Fibroblast of upper back skin (primary cell): ENCODE measurements around the gene HMGCS2.
"Not testable (repeated sequence)": the region's sequence is repeated elsewhere in the genome, so short reads cannot be mapped to it uniquely, and the experiment has no call there.

Source experiments
- DNase-seq: peaks from one replicate; pipeline ENCODE4 v3.0.0-alpha.2; 2013

The HMGCS2 gene

DNA sequence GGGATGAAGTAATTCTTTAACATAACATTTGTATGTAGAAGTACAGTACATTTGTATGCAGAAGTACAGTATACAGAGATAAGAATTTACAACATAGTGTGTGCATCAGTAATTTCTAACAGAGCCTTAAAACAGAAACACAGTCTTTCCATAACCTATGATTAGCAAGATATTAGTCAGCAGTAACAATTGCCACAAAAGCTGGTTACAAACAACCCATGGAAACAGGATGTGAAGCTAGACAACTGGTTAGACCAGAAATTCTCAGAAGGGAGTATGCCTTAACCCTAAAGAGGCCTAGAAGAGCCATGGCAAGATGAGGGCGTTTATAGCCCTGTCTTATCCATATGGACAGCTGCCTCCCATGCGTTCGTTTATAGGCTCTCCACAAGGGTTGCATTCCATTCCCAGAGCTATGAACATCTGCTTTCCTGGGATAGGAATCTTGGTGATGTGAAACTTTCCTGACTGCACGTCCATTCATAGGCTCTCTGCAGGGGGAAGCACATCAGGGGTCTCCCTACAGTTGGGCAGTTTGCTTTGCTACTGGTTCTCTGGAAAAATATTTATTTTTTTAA lies 17.9 kb upstream of the HMGCS2 start:
- DNase-seq: not testable (repeated sequence)

DNA sequence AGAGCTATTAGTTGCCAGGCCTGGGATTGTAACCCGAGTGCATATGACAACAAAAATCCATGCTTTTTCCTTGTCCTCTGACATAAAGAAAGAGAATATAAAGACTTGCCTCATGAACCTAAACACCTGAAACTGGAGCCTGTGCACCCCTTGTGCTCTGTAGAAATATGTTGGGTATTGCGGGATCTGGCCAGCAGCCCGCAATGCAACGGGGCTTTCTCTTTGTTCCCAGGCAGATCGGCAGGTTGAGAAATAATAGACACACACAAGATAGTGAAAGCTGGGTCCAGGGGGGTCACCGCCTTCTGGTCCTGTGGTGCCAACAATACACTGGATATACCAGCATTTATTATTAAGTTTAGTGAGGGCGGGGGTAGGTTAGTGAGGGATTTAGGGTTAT lies 17.3 kb upstream of the HMGCS2 start:
- not testable (repeated sequence) for DNase-seq

DNA sequence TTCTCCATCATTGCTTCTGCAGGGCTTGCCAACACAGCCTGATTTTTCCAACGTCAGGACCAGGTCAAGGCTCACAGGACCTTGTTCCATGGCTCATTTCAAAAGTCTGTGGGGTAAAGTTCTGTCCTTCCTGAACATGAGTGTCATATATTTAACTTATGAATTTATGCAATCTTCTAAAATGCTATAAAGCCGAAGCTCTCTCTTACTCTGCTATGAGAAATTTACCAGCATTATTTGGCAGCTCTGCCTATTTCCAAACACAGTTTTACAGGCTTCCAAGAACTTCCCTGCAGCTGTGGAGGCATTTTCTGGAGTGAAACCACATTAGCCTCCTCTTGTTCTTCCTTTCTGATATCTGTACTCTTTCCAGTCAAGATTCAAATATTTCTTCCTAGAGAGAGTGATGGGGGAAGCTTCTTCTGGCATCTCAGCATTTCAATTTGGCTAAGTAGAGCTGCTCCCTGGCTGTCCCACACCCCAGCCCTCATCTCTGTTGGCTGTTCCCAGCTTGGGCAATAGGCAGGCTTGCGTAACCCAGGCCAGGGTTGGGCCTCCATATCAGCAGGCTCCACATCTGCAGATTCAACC lies 15.6 kb upstream of the HMGCS2 start:
- DNase-seq: peak; percentile 41

DNA sequence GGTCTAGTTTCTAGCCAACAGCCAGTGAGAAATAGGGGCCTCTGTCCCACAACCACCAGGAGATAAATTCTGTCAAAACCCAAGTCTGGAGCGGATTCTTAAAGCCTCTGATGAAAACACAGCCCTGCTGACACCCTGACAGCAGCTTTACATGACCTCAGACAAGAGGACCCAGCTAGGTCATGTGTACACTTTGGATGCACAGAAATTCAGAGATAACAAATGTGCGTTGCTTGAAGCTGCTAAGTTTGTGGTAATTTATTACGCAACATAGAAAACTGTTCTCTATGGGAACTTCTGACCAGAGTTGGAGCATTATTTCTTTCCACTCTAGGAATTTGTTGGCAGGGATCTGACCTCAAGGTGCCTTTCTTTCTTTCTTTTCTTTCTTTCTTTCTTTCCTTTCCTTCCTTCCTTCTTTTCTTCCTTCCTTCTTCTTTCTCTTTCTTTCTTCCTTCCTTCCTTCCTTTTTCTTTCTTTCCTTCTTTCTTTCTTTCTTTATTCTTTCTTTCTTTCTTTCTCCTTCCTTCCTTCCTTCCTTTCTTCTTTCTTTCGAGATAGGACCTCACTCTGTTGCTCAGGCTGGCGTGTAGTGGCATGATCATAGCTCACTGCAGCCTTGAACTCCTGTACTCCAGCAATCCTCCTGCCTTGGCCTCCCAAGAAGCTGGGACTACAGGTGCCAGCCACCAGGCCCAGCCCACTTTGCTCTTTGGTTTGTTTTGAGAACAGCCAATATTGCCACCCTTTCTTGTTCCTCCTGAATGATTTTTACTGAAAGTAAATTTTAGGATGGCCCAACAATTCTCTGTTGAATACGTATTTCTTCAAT lies 14.9 kb upstream of the HMGCS2 start:
- peak; percentile 38 for DNase-seq

DNA sequence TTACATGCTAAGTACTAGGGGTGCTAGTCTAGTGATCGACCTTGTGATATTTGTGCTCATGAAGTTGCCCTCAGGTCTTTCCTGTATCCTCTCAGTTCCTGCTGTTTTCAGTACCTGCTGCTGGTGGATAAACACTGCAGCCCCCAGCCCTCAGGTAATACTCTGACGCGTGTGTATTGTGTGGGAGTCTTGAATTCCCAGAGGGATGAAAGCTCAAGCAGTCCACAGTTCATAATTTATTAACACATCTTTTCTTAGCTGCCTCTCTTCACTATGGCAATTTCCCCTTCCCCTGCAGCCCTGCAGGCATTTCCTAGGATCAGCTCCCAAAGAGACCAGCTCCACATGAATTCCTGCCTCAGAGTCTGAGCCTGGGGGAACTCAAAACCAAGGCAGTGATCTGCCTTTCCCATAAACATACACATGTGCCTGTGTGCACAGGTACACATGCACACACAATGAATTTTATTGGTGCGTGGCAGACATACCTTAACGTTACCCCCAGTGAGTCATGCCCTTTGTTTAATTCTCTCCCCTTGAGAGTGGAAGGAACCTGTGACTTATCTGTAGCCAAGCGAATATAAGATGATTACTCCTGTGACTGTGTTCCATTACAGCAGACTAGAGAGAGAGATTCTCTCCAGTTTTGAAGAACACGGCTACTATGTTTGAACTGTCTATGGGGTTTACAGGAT lies 14.1 kb upstream of the HMGCS2 start:
- no peak for DNase-seq

DNA sequence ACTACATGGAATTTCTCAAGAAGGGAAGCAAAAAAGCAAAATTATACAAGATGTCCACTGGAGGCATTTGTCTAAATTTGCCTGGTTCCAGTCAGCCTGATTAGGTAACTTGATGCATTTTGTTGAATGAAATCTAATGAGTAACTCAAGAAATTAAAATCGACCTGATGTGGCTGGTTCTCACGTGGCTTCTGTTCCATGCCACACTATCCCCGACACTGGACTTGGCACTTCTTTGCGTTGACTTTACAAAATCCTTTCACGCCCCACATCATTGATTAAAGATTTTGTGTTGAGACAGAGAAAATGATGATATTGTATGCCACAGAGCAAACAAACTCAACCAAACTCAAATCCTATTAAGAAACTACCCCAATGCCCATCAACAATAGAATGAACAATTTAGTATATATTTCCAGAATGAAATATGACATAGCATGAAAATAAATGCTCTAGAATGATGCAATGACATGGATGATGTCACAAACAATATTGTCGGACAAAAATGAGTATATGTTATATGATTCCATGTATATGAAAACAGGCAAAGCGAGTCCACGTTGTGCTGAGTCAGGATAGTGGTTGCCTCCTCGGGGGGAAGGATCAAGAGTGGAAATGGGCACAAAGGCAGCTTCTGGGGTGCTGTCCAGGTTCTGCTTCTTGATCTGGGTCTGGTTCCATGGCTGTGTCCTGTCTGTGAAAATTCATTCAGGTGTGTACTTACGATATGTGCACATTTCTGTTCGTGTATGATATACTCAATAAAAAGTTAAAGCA lies 12.9 kb upstream of the HMGCS2 start:
- no peak for DNase-seq

DNA sequence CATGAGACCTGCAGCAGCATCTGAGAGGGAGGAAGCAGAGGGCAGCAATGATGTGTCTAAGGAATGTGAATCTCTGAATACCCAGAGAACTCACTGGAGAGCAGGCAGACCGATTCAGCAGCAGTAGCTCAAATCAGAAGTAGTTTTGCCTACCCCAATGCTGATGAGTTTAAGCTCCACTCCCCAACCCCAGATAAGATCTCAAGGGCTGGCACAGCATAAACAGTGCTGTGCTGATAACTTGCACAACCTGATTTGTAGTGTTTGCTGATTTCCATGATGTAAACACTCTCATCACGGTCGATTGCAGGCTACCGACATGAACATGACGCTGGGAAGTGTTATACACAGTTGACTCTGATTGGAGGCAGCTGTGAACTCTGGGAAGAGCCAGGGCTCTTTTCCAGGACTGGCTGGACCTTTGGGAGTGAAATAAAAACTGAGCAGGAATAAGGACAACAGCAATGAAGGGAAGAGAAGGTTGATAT lies 11.2 kb upstream of the HMGCS2 start:
- DNase-seq: no peak

DNA sequence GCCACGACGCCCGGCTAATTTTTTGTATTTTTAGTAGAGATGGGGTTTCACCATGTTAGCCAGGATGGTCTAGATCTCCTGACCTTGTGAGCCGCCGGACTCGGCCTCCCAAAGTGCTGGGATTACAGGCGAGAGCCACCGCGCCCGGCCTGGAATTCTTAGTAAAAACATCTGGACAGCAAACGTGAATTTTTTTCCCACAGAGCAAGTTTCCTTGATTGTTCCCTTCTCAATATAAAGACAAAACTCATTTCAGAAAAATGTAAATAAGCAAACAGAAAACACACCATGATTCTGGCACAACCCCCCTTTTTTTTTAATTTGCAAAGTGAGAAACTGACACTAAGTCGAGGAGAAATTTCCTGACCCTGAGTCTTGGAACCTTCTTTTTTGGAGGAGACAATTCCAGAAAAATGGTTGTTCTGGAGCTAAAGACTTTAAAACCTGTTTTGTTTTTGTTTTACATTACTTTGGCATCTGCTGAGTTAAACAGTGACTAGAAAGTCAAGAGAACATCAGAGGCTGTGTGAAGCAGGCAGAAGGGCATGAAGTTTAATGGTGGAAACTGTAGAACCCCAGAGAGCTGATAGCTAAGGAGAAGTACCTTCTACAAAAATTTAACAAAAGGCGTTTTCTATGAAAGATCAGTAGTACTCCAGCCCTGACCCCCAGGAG lies 10.3 kb upstream of the HMGCS2 start:
- no peak for DNase-seq

DNA sequence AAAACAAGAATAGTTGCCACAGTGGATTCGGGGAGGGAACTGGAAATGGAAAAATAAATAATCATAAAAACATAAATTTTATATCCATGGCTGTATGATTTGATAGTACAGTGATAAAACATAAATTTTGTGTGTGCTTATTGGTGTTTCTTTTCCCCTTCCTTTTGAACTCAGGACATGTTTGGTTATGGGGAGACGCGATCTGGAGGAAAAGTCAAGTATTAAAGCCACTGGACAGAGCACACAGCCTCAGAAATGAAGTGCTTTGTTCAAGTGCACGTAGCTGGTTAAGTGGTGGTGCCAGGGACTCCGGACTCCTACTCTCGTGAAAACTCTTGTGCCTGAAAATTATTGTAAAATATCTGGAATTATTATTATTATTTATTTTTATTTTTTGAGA lies 9.7 kb upstream of the HMGCS2 start:
- DNase-seq: no peak

DNA sequence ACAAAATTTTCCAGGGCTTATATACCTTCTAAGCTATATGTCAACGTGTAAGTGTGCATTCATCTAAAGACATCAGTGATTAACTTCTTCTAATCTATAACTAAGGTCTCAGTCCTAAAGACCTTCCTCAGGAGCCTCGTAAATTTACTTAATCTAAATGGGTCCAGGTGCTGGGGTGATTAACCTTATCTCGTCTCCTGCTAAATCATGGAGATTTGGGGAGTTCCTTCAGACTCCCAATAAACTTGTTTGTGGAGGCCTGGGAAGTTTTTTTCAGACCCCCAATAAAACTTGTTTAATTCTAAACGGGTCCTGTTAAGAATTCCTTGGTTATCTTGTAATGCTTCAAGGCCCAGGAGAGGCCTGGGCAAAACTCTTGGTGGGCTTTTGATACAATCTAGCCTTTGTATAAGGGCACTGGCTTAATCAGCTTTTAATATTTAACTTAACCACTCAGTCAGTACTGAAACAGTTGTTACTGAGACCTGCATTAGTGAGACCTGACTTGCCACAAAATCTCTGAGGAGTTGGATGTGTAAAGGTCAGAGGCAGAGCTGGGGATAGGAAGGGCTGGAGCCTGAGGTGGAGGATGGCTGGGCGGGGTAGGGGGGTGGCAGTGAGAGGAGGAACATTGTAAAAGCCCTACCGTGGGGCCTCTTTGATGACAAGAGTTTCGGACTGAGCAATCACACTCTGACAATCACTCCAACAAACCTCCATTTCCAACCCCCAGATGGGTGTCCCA lies 6.2 kb upstream of the HMGCS2 start:
- no peak for DNase-seq

DNA sequence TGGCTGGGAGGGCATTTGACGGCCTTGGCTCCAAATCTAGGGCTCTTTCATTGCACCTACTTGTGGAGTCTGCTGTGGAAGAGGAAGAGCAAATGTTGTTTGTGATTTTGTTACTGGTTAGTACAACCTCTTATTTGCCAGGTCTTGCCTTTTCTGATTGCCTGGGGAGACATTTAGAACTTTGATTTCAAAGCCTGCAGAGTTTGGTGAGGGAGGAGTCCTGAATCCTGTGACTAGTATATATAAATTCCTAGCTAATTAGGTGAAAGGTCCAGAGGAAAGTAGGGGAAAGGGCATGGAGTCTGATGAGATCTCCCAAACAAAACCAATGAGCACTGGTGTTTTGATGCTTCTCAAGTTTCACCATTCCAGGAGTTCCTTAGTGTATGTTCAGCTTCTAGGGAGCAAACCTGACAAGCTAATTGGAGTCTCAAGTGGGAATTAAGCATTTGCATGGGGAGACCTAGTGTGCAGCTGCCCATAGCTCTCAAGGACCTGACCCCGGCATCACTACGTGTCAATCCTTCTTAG lies 5.1 kb upstream of the HMGCS2 start:
- no peak for DNase-seq

DNA sequence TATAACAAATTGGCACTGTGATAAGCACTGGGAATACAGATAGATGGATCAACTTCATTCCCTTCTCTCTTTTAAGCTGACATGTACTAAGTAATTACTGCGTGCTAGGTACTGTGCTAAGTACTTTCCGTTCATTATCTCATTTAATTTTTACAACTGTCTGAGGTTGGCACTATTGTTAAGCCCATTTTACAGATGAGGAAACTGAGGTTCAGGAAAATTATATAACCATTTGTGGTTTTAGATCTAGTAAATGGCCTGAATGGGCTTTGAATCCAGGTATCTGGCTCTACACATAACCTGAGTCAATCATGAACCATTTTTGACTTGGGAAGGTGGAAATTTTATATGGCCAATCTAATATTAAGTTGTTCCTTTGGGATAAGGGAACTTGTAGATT lies 3.6 kb upstream of the HMGCS2 start:
- no peak for DNase-seq

DNA sequence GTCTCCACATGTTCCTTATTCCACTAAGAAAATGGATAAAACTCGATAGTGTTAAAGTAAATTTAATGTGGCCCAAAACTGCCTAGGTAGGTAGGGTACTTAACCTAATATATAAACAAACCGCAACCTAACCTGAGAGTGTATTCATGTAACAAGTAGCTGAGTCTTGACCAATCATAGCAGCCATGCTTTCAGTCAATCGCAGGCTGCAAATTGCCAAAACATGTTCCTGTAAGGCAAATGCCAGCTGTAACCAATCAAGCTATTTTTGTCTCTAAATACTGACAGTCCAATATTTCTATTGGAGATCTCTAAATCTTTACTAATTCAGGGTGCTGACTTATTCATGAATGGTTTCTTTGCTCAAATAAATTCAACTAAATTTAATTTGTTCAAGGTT lies 3.1 kb upstream of the HMGCS2 start:
- DNase-seq: no peak

DNA sequence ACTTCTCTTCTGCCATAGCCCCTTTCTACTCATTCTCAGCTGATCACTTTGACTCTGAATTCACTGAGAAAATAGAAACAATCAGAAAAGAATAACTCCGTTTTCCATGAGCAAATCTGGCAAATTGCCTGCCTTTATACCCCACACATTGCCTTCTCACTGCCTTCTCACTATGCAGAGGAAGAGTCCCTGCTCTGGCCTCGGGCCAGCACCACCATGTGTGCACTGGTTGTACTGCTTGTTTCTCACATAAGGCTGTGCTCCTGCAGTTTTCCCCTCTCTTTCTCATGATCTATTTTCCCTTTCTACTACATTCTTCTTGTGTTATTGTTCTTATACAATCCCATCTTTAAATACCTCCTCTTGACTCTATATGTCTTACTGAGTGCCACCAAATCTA lies 2.3 kb upstream of the HMGCS2 start:
- DNase-seq: no peak

DNA sequence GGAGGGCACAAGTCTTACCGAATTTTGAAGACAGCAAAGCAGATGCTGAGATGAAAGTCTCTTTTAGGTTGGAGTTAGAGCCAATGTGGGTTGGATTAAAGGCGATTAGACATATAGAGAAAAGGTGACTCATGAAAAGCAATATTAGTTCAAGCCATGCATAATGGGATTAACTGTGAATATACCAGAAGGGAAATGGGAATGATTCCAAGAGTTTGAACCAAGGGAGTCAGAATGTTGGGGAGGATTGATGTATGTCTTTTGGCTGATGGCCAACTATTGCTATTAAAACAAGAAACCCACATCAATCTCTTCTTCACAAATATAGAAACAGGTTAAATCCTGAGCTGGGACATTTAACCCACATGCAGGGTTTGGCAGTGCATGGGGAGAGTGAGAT lies 1.2 kb downstream of the HMGCS2 start:
- DNase-seq: peak; percentile 48

DNA sequence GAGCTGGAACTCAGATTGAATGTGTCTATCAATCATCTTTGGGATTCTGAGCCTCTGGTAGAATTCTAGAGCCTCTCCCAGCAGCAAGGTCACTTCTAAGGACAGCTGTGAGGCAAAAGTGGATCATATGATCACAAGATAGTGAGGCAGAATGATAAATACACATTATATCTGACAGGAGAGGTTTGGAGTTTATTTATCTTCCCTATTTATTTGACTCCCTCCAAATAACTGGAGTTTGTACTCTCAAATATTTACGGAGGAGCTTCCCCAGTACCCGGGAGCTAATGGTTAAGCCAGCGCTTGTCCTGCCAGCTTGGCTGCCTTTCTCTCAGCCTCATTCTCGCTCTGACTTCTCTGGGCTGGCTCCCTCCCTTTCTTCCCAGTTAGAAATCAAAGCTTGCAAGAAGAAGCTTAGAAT lies 2.3 kb downstream of the HMGCS2 start:
- DNase-seq: no peak

DNA sequence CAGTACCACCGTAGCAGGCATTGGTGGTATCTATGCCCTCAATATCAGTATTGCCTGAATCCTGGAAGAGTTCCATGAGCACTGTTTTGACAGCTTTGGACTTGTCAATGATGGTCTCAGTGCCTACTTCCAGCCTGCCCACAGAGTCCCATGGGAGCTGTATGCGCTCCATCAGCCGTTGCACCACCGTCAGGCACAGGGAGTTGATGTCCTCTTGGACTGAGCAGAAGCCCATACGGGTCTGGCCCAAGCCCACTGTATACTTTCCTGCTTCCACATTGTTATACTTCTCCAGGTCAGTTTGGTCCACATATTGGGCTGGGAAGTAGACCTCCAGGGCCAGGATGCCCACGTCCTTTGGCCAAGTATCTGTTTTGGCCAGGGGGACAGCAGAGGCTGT lies 4.5 kb downstream of the HMGCS2 start:
- DNase-seq: no peak

DNA sequence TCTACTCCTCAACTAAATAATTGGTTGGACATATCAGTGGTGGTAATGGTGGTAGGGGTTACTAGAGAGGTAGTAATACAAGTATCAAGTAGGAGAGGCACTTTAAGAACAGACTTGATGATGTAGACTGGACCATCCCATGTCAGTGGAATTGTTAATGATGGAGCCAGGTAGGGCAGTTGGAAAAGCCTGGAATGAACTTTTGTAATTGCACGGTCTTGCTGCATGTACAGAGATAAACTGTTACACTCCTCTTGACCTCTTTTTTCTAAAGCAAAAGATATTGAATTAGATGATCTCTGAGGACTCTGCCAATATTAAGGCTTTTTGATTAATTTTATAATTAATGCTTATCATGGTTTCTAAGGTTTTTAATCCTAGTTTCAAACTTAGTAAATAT lies 5.8 kb downstream of the HMGCS2 start:
- no peak for DNase-seq

DNA sequence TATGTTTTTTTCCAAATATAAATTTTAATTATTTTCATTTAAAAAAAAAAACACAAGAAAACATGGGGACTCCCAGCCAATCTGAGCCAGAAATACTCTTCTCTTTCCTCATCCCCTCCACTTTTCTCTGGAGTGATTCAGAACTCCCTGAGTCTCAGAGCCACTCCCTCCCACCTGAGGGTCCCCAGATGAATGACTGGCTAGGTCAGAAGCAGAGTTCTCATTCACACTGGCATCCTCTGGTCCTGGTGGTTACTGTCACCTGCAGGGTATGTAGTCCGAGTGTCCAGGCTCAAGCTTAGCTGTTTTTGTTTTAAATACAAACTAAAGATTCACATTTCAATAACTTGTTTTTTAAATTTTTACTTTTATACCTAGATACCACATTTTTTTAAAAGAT lies 6.3 kb downstream of the HMGCS2 start:
- DNase-seq: no peak

DNA sequence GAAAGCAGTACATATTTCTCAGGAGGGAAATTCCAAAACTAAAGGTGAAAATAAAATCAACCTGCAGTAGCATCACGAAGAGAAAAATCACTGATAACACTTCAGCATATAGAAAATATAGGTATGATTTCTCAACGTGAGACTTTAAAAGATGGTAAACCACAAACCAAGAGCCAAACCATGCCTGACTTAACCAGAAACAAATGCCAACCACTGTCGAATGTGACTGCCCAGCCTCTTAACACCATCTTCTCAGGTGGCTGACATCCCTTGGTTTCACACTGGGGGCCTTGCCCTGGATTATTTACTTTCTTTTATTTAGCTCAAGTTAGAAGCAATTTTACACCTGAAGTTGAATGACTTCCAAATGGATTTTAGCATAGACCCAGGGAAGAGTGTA lies 10.1 kb downstream of the HMGCS2 start:
- DNase-seq: no peak

DNA sequence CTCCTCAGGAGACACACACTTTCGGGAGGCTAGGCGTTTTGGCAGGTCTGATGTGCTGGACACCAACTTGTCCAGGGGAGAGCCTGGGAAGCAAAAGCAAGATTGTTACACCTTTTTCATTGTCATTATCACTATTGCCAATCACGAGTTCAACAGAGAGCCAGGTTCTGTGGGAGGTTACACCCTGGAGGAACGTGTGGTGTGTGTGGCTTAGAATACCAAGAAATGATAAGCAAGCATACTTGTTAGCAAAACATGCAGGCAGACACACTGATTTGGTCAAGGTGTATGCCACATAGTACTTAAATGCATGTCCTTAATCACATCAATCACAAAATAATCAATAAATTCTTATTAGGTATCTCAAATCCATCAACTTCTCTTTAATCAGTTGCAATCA lies 16.1 kb downstream of the HMGCS2 start:
- DNase-seq: no peak
